ENCODE data around the gene MARCKS. TPM values are rescaled to one million over a fixed set of nuclear protein-coding genes. Genes with fewer than 3 reads are reported as not detected.

Gene MARCKS
- total and polyA plus RNA-seq, 10 of the 15 experiments (the other 5 are each of a cell fraction or from before 2014, with no cell fraction given) = 29.0 to 164 (median 74.5) TPM

DNA sequence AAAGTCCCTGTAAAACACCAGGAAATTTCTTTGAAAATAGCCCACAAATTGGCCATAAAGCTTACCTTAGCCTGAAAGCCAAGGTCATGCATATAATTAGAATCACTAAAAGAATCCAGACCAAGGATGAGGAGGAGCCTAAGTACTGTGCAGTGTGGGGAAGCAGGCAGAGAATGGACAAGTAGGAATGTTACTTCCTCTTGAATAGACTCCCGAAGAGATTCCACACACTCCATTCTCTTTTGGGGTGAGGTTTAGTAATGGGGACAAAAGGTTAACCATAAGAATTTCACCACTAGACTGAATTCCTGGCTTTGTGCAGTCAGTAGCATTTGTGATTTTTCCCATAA lies 27.5 kb upstream of the MARCKS start:
- TF ChIP-seq MTA3 (IDR thresholded peaks at IDR 0.05; ENCODE audit: borderline replicate concordance, low read length) (no peak), CBX3 (IDR thresholded peaks at IDR 0.05; ENCODE audit: borderline replicate concordance, low read depth) (no peak)
- intact Hi-C loops (cut with micrococcal nuclease; ENCODE audit: unreplicated experiment) = no loop called here
- no peak for FAIRE-seq
- Histone ChIP-seq H3K36me3 (ENCODE audit: control insufficient read depth in 2 of 2, insufficient read depth in 2 of 2, low read length in 1 of 2) (no peaks in the 10 kb centered on the region), H3K4me2 (ENCODE audit: control insufficient read depth, insufficient read depth) (no peak overlapping the region), H2AFZ (ENCODE audit: control insufficient read depth, low read depth, low read length) (no peak overlapping the region), H3K4me1 (ENCODE audit: control insufficient read depth, insufficient read depth, low read length) (no peaks in the 10 kb centered on the region), H3K9ac (ENCODE audit: control insufficient read depth, insufficient read depth, low read length) (no peak overlapping the region), H3K27ac (ENCODE audit: control insufficient read depth, insufficient read depth) (no peak overlapping the region), H3K79me2 (ENCODE audit: control insufficient read depth, insufficient read depth, low read length) (no peaks in the 10 kb centered on the region), H4K20me1 (ENCODE audit: control insufficient read depth, insufficient read depth) (no peaks in the 10 kb centered on the region), H3K9me3 (replicated peaks; ENCODE audit: control insufficient read depth, insufficient read depth, low read length) (no peaks in the 10 kb centered on the region), H3K4me3 (no peak overlapping the region), H3K27me3 (replicated peaks in 1 of 2; ENCODE audit: control insufficient read depth in 2 of 2, insufficient read depth in 2 of 2, low read length in 1 of 2) (no peaks in the 10 kb centered on the region)
- ChIA-PET CTCF (interaction anchor here (2.1 kb wide), 1 partner anchor 9 kb away, joined by 6 read pairs; no protein-coding TSS in a partner anchor), POLR2A (no interaction called here), SMC1A (ENCODE audit: uncharacterized antibody, unreplicated experiment) (interaction anchor here (1.3 kb wide), 1 partner anchor 21 kb away, joined by 4 read pairs; no protein-coding TSS in a partner anchor), RAD21 (ENCODE audit: unreplicated experiment) (no interaction called here)
- in situ Hi-C loops (cut with MboI) = no loop called here
- WGBS (ENCODE audit: insufficient coverage, insufficient replicate concordance, low lambda C conversion rate, missing lambda C conversion rate) = 100% methylated on average over 1 of the region's 1 CpG
- DNase-seq (ENCODE audit: low read depth, low spot score) = no peak
- ATAC-seq = no peak
- no TSS peak for BruUV-seq (replicated peaks)

DNA sequence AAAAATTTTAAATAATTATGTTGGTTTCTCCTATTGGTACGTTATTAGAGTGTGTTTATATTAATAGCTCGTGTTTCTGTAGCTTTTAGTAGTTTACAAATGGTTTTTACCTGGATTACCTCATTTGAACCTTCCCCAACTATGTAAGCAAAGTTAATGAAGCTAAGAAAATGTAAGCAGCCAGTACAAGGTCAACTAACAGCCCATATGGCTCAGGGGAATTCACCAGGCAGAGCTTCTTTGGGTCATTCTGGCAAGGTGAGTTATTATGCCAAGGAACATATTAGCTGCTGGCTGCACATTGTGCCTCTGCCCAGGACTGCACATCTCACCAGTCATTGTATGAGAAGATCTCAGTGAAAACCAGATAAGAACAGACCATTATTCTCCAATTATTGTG lies 27.0 kb upstream of the MARCKS start:
- Histone ChIP-seq H3K9ac (ENCODE audit: control insufficient read depth, insufficient read depth, low read length) (no peak overlapping the region), H3K79me2 (ENCODE audit: control insufficient read depth, insufficient read depth, low read length) (no peaks in the 10 kb centered on the region), H2AFZ (ENCODE audit: control insufficient read depth, low read depth, low read length) (no peak overlapping the region), H3K27ac (ENCODE audit: control insufficient read depth, insufficient read depth) (no peak overlapping the region), H3K36me3 (ENCODE audit: control insufficient read depth in 2 of 2, insufficient read depth in 2 of 2, low read length in 1 of 2) (no peaks in the 10 kb centered on the region), H3K27me3 (replicated peaks in 1 of 2; ENCODE audit: control insufficient read depth in 2 of 2, insufficient read depth in 2 of 2, low read length in 1 of 2) (no peaks in the 10 kb centered on the region), H3K4me1 (ENCODE audit: control insufficient read depth, insufficient read depth, low read length) (no peaks in the 10 kb centered on the region), H3K4me2 (ENCODE audit: control insufficient read depth, insufficient read depth) (no peak overlapping the region), H3K4me3 (no peak overlapping the region), H4K20me1 (ENCODE audit: control insufficient read depth, insufficient read depth) (no peaks in the 10 kb centered on the region), H3K9me3 (replicated peaks; ENCODE audit: control insufficient read depth, insufficient read depth, low read length) (no peaks in the 10 kb centered on the region)
- in situ Hi-C loops (cut with MboI) = no loop called here
- intact Hi-C loops (cut with micrococcal nuclease; ENCODE audit: unreplicated experiment) = no loop called here
- 0% methylated on average over 2 of the region's 2 CpGs for WGBS (ENCODE audit: insufficient coverage, insufficient replicate concordance, low lambda C conversion rate, missing lambda C conversion rate)
- RAD21 ChIA-PET (ENCODE audit: unreplicated experiment) = no interaction called here
- BruUV-seq (replicated peaks) = no TSS peak
- FAIRE-seq = no peak
- POLR2A ChIA-PET = interaction anchor here (0.6 kb wide), 1 partner anchor 20 kb away, joined by 3 read pairs; no protein-coding TSS in a partner anchor
- no peak for DNase-seq (ENCODE audit: low read depth, low spot score)
- SMC1A ChIA-PET (ENCODE audit: uncharacterized antibody, unreplicated experiment) = interaction anchor here (1.3 kb wide), 2 partner anchors 17 to 22 kb away, joined by 3 to 4 read pairs; no protein-coding TSS in a partner anchor
- CTCF ChIA-PET = interaction anchor here (2.1 kb wide), 1 partner anchor 10 kb away, joined by 6 read pairs; no protein-coding TSS in a partner anchor
- ATAC-seq = no peak
- no peak for TF ChIP-seq NFIC (IDR thresholded peaks at IDR 0.05; ENCODE audit: low read depth, low read length)
- TF ChIP-seq CREB1 (IDR thresholded peaks at IDR 0.05; ENCODE audit: low read depth) = no peak
- no peak for TF ChIP-seq RAD51 (IDR thresholded peaks at IDR 0.05)
- TF ChIP-seq, protein P1, sequence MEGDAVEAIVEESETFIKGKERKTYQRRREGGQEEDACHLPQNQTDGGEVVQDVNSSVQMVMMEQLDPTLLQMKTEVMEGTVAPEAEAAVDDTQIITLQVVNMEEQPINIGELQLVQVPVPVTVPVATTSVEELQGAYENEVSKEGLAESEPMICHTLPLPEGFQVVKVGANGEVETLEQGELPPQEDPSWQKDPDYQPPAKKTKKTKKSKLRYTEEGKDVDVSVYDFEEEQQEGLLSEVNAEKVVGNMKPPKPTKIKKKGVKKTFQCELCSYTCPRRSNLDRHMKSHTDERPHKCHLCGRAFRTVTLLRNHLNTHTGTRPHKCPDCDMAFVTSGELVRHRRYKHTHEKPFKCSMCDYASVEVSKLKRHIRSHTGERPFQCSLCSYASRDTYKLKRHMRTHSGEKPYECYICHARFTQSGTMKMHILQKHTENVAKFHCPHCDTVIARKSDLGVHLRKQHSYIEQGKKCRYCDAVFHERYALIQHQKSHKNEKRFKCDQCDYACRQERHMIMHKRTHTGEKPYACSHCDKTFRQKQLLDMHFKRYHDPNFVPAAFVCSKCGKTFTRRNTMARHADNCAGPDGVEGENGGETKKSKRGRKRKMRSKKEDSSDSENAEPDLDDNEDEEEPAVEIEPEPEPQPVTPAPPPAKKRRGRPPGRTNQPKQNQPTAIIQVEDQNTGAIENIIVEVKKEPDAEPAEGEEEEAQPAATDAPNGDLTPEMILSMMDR (IDR thresholded peaks at IDR 0.05 in 2 of 3, conservative IDR thresholded peaks at IDR 0.05 in 1 of 3; ENCODE audit: control insufficient read depth in 2 of 3, extremely low read depth in 1 of 3, insufficient read depth in 1 of 3, low read depth in 3 of 3, low read length in 3 of 3) = no peak
- TF ChIP-seq, protein P2, sequence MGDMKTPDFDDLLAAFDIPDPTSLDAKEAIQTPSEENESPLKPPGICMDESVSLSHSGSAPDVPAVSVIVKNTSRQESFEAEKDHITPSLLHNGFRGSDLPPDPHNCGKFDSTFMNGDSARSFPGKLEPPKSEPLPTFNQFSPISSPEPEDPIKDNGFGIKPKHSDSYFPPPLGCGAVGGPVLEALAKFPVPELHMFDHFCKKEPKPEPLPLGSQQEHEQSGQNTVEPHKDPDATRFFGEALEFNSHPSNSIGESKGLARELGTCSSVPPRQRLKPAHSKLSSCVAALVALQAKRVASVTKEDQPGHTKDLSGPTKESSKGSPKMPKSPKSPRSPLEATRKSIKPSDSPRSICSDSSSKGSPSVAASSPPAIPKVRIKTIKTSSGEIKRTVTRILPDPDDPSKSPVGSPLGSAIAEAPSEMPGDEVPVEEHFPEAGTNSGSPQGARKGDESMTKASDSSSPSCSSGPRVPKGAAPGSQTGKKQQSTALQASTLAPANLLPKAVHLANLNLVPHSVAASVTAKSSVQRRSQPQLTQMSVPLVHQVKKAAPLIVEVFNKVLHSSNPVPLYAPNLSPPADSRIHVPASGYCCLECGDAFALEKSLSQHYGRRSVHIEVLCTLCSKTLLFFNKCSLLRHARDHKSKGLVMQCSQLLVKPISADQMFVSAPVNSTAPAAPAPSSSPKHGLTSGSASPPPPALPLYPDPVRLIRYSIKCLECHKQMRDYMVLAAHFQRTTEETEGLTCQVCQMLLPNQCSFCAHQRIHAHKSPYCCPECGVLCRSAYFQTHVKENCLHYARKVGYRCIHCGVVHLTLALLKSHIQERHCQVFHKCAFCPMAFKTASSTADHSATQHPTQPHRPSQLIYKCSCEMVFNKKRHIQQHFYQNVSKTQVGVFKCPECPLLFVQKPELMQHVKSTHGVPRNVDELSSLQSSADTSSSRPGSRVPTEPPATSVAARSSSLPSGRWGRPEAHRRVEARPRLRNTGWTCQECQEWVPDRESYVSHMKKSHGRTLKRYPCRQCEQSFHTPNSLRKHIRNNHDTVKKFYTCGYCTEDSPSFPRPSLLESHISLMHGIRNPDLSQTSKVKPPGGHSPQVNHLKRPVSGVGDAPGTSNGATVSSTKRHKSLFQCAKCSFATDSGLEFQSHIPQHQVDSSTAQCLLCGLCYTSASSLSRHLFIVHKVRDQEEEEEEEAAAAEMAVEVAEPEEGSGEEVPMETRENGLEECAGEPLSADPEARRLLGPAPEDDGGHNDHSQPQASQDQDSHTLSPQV (IDR thresholded peaks at IDR 0.05) = no peak
- no peak for TF ChIP-seq EZH2 (IDR thresholded peaks at IDR 0.05; ENCODE audit: borderline replicate concordance, control insufficient read depth, low read depth, low read length)
